CD4-positive, alpha-beta T cell (primary cell): Measurements from ENCODE around the gene MPV17L2. TPM values are rescaled to one million over a fixed set of nuclear protein-coding genes. Genes with fewer than 3 reads are reported as not detected.

Source experiments
- ATAC-seq: fragments of 200-7000 bp; cut with Tn5 transposase; one replicate; pipeline ENCODE4 v1.10.0; 2022; ENCODE audit warnings: mild to moderate bottlenecking; ENCODE audit not compliant: poor library complexity
- CTCF ChIA-PET: fragments of 350-600 bp; sonication (Branson Sonifier 250); formaldehyde crosslinking; loops from one replicate; lab custom pipeline; 2021; ENCODE audit warnings: antibody characterized with exemption, inconsistent platforms; lab: Charles Lee
- POLR2A ChIA-PET: fragments of 350-600 bp; sonication (Branson Sonifier 250); formaldehyde crosslinking; loops from one replicate; lab custom pipeline; 2021; ENCODE audit warnings: antibody characterized with exemption, inconsistent platforms; lab: Charles Lee
- DNase-seq, 14 experiments: peaks; one replicate each; pipeline ENCODE4 v3.0.0-alpha.2; 2013 to 2020; ENCODE audit warnings: mixed read lengths in 2 of 14
- H3K27ac ChIP-seq, 2 donors: one replicate each; pipeline versions ENCODE4 v1.5.1 to v1.7.0; 2013; ENCODE audit warnings: low read length in 2 of 2, low read depth in 1 of 2, mild to moderate bottlenecking in 1 of 2
- H3K27me3 ChIP-seq, 2 experiments: 1 replicate in 1 of 2; 2 replicates in 1 of 2; pipeline versions ENCODE4 v1.6.1 to v1.7.0; 2013; ENCODE audit warnings: low read length in 2 of 2, control low read depth in 1 of 2, mild to moderate bottlenecking in 1 of 2, moderate library complexity in 1 of 2; ENCODE audit not compliant: insufficient read depth in 2 of 2, control insufficient read depth in 1 of 2
- H3K36me3 ChIP-seq: one replicate; pipeline ENCODE4 v1.6.1; 2013; ENCODE audit warnings: low read length, control low read depth; ENCODE audit not compliant: insufficient read depth
- H3K4me1 ChIP-seq: one replicate; pipeline ENCODE4 v1.6.1; 2013; ENCODE audit warnings: low read length, control low read depth; ENCODE audit not compliant: insufficient read depth
- H3K4me3 ChIP-seq: one replicate; pipeline ENCODE4 v1.5.1; 2013; ENCODE audit warnings: mild to moderate bottlenecking, low read length, moderate library complexity
- H3K9me3 ChIP-seq, 2 experiments: 1 replicate in 1 of 2; 2 replicates in 1 of 2; pipeline versions ENCODE4 v1.6.1 to v1.7.0; 2013; ENCODE audit warnings: low read length in 2 of 2, mild to moderate bottlenecking in 2 of 2, control low read depth in 1 of 2, moderate library complexity in 1 of 2; ENCODE audit not compliant: control insufficient read depth in 1 of 2, insufficient read depth in 1 of 2
- H3K27ac Mint-ChIP-seq: one replicate; pipeline ENCODE4 v1.8.0; 2020; ENCODE audit warnings: mixed read lengths
- H3K27me3 Mint-ChIP-seq: one replicate; pipeline ENCODE4 v1.8.0; 2021; ENCODE audit warnings: mixed read lengths
- H3K36me3 Mint-ChIP-seq: one replicate; pipeline ENCODE4 v1.8.0; 2021; ENCODE audit warnings: low read depth, mixed read lengths
- H3K4me1 Mint-ChIP-seq: one replicate; pipeline ENCODE4 v1.8.0; 2021; ENCODE audit warnings: low read depth, mixed read lengths
- H3K4me3 Mint-ChIP-seq: one replicate; pipeline ENCODE4 v1.8.0; 2020; ENCODE audit warnings: mild to moderate bottlenecking, mixed read lengths
- H3K9me3 Mint-ChIP-seq: one replicate; pipeline ENCODE4 v1.8.0; 2020; ENCODE audit warnings: mixed read lengths
- CTCF ChIP-seq: fragments of 200-600 bp; IDR thresholded peaks from one replicate; pipeline ENCODE4 v1.8.0; 2022; ENCODE audit warnings: antibody characterized with exemption, mild to moderate bottlenecking
- intact Hi-C, 2 experiments: fragments of 100-400 bp; cut with DNase I in 1 of 2; cut with micrococcal nuclease in 1 of 2; formaldehyde crosslinking; loops; one replicate each; pipeline versions ENCODE4 v1.15.1 to v1.9.0; 2023 to 2025; cut with DNase I, micrococcal nuclease
- total RNA-seq, 174 experiments: library from RNA in 2 of 174; stranded (reverse) in 2 of 174; gene quantifications; one replicate each; pipeline ENCODE4 v1.2.3 and lab custom pipeline; 2021 to 2026

The MPV17L2 gene
- total RNA-seq, 2 experiments from 2014 or later, result 2.8 to 3.9 TPM

- TF ChIP-seq CTCF, result no peak
- peaks cover 84 to 88% of the 10 kb centered on the region in 2 experiments for H3K27me3 ChIP-seq
- peaks cover 10% of the 10 kb centered on the region for H3K4me1 Mint-ChIP-seq
- no peak for DNase-seq
- no peak overlapping the region for H3K4me3 Mint-ChIP-seq
- no peak overlapping the region for H3K27ac Mint-ChIP-seq
- ChIA-PET CTCF (no interaction called here), POLR2A (no interaction called here)
- H3K27me3 Mint-ChIP-seq, result peaks cover 86% of the 10 kb centered on the region
- H3K9me3 ChIP-seq, result peaks cover 8 to 47% of the 10 kb centered on the region in 2 experiments
- intact Hi-C loops, result loop anchor here in 1 of 2 experiments (10.0 kb wide), 1 partner anchor 345 kb away; no protein-coding TSS in a partner anchor
- H3K4me3 ChIP-seq, result no peak overlapping the region
- peaks cover 5% of the 10 kb centered on the region for H3K9me3 Mint-ChIP-seq
- H3K36me3 Mint-ChIP-seq, result no peaks in the 10 kb centered on the region
- ATAC-seq, result no peak
- H3K4me1 ChIP-seq, result peaks cover 23% of the 10 kb centered on the region
- no peak overlapping the region for H3K27ac ChIP-seq
- H3K36me3 ChIP-seq, result no peaks in the 10 kb centered on the region
Observed at GRCh38 chr19:18229915-18230314, 36.9 kb downstream of the MPV17L2 start.

DNA sequence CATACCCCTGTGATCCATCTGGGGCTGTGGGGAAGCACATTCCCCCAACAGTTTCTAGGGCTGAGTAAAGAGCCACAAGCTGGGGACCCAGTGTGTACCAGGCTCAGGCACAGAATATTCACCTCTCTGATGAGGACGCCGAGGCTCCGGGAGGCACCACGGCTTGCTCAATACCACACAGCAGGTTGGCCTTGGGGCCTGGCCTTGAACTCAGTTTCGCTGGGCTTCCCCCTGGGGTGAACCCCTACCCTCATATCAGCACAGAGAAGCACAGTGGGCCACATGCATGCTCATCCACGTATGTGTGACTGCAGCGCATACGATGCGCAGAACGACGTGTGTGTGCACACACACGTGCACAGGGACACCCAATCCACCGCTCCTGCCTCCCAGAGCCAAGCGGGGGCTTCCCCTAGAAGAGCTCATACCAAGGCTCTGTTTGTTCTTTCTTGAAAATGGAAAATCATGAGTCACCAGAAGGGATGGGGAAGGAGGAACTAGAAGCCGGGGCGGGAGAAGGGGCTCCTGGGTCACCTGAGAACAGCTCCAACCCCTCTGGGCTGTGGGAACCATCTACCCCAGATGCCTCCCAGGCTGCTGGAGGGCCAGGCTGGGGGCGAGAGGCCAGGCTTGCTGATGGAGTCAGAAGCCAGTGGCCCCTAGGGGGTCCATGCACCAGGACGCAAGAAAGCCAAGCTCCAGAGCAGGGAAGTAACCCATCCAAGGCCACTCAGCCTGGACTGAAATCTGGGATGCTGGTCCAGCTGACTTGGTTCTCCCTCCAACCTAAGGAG lies 38.1 kb downstream of the MPV17L2 start:
- intact Hi-C loops, result loop anchor here in 1 of 2 experiments (10.0 kb wide), 1 partner anchor 346 kb away; no protein-coding TSS in a partner anchor
- CTCF ChIA-PET, result no interaction called here

GRCh38 chr19:18231775-18232174 lies 38.8 kb downstream of the MPV17L2 start:
- POLR2A ChIA-PET, result interaction anchor here (3.0 kb wide), 1 partner anchor 39 kb away, joined by 7 read pairs; the partner anchor contains the start of gene MPV17L2

More for the DNA sequence above, 38.1 kb downstream of the MPV17L2 start:
- Histone ChIP-seq H3K27ac (no peak overlapping the region), H3K4me1 (peaks cover 11% of the 10 kb centered on the region), H3K27me3 (peaks cover 75 to 82% of the 10 kb centered on the region in 2 experiments), H3K36me3 (no peaks in the 10 kb centered on the region), H3K4me3 (no peak overlapping the region), H3K9me3 (peaks cover 8 to 35% of the 10 kb centered on the region in 2 experiments)
- H3K27ac Mint-ChIP-seq, result no peak overlapping the region
- H3K4me3 Mint-ChIP-seq, result no peak overlapping the region
- no peaks in the 10 kb centered on the region for H3K4me1 Mint-ChIP-seq
- H3K9me3 Mint-ChIP-seq, result peaks cover 5% of the 10 kb centered on the region
- DNase-seq, result no peak
- H3K27me3 Mint-ChIP-seq, result peaks cover 87% of the 10 kb centered on the region
- no peaks in the 10 kb centered on the region for H3K36me3 Mint-ChIP-seq
- POLR2A ChIA-PET, result interaction anchor here (3.0 kb wide), 1 partner anchor 39 kb away, joined by 7 read pairs; the partner anchor contains the start of gene MPV17L2
- no peak for TF ChIP-seq CTCF
- no peak for ATAC-seq

More at GRCh38 chr19:18231775-18232174, 38.8 kb downstream of the MPV17L2 start:
- CTCF ChIA-PET, result no interaction called here
- DNase-seq (no peak), ATAC-seq (no peak)
- intact Hi-C loops, result loop anchor here in 1 of 2 experiments (10.0 kb wide), 1 partner anchor 347 kb away; no protein-coding TSS in a partner anchor
- H3K27ac ChIP-seq, result no peak overlapping the region
- no peaks in the 10 kb centered on the region for H3K36me3 ChIP-seq
- Mint-ChIP-seq H3K36me3 (no peaks in the 10 kb centered on the region), H3K27ac (no peak overlapping the region), H3K9me3 (peaks cover 5% of the 10 kb centered on the region), H3K27me3 (peaks cover 88% of the 10 kb centered on the region), H3K4me3 (no peak overlapping the region), H3K4me1 (no peaks in the 10 kb centered on the region)
- H3K9me3 ChIP-seq, result peaks cover 8 to 34% of the 10 kb centered on the region in 2 experiments
- H3K4me1 ChIP-seq, result peaks cover 10% of the 10 kb centered on the region
- TF ChIP-seq CTCF, result no peak
- H3K4me3 ChIP-seq, result no peak overlapping the region
- peaks cover 71 to 75% of the 10 kb centered on the region in 2 experiments for H3K27me3 ChIP-seq
